GM12872 (cell line): ENCODE measurements around the gene HSD17B13.

Source experiments
- CTCF ChIP-seq: IDR thresholded peaks from 3 replicates; pipeline ENCODE4 v1.5.1; 2011; ENCODE audit warnings: low read depth, mild to moderate bottlenecking, low read length, moderate library complexity; ENCODE audit not compliant: insufficient read depth

The HSD17B13 gene

GRCh38 chr4:87255755-87256154, 66.9 kb downstream of the HSD17B13 start:
- TF ChIP-seq CTCF: no peak
